Cardiac septum (tissue), 1 donor: ENCODE measurements around the gene CMSS1. TPM values are rescaled to one million over a fixed set of nuclear protein-coding genes. Genes with fewer than 3 reads are reported as not detected.

Experiments used
- DNase-seq: peaks from one replicate; pipeline ENCODE4 v3.0.0-alpha.2; 2020; ENCODE audit warnings: low spot score
- intact Hi-C: fragments of 100-400 bp; cut with DNase I; formaldehyde crosslinking; loops from one replicate; pipeline ENCODE4 v1.14.0; 2022
- total RNA-seq: library from RNA; stranded (reverse); fragmentation: NEBNext Ultra II Directional; extraction: Animal tissue kit (Norgen Biotek cat#: 25700); gene quantifications from one replicate; pipeline ENCODE4 v1.2.1, GENCODE V29; 2021
- donor health status: DM: no; HTN: no; CAD: no.

CMSS1 gene
- total RNA-seq, 1 donor from 2014 or later, result 22.0 TPM

GRCh38 chr3:100159331-100160153, 341.9 kb downstream of the CMSS1 start:
- DNase-seq, result no peak
- intact Hi-C loops, result loop anchor here (5.0 kb wide), 3 partner anchors 37 to 93 kb away; no protein-coding TSS in a partner anchor

- intact Hi-C loops, result loop anchor here (5.0 kb wide), 1 partner anchor 92 kb away; no protein-coding TSS in a partner anchor
- no peak for DNase-seq
Observed at GRCh38 chr3:100160521-100160920, 342.9 kb downstream of the CMSS1 start.

GRCh38 chr3:100163787-100164186, 346.1 kb downstream of the CMSS1 start:
- DNase-seq, result no peak
- intact Hi-C loops, result loop anchor here (5.0 kb wide), 1 partner anchor 89 kb away; no protein-coding TSS in a partner anchor

- DNase-seq, result no peak
- intact Hi-C loops, result loop anchor here (5.0 kb wide), 1 partner anchor 88 kb away; no protein-coding TSS in a partner anchor
Observed at GRCh38 chr3:100164743-100165142, 347.1 kb downstream of the CMSS1 start.

- no peak for DNase-seq
- intact Hi-C loops, result no loop called here
Observed at GRCh38 chr3:100165926-100166550, 348.4 kb downstream of the CMSS1 start.

GRCh38 chr3:100169201-100169920, 351.7 kb downstream of the CMSS1 start:
- DNase-seq, result no peak
- intact Hi-C loops, result no loop called here

GRCh38 chr3:100170486-100170885, 352.8 kb downstream of the CMSS1 start:
- no peak for DNase-seq
- intact Hi-C loops, result no loop called here

GRCh38 chr3:100171211-100171914, 353.7 kb downstream of the CMSS1 start:
- no peak for DNase-seq
- intact Hi-C loops, result no loop called here

- no peak for DNase-seq
- intact Hi-C loops, result no loop called here
Observed at GRCh38 chr3:100173961-100174360, 356.3 kb downstream of the CMSS1 start.

GRCh38 chr3:100175637-100176280, 358.1 kb downstream of the CMSS1 start:
- intact Hi-C loops, result no loop called here
- no peak for DNase-seq

GRCh38 chr3:100179692-100180349, 362.2 kb downstream of the CMSS1 start:
- intact Hi-C loops, result no loop called here
- no peak for DNase-seq

GRCh38 chr3:100183608-100184125, 366.0 kb downstream of the CMSS1 start:
- no peak for DNase-seq
- intact Hi-C loops, result no loop called here

GRCh38 chr3:100184948-100185570, 367.4 kb downstream of the CMSS1 start:
- DNase-seq, result no peak
- intact Hi-C loops, result no loop called here

GRCh38 chr3:100185847-100186246, 368.2 kb downstream of the CMSS1 start:
- intact Hi-C loops, result no loop called here
- DNase-seq, result no peak

- intact Hi-C loops, result no loop called here
- no peak for DNase-seq
Observed at GRCh38 chr3:100189444-100189964, 371.8 kb downstream of the CMSS1 start.

GRCh38 chr3:100195375-100195774, 377.7 kb downstream of the CMSS1 start:
- no peak for DNase-seq
- intact Hi-C loops, result no loop called here

GRCh38 chr3:100197876-100198275, 380.2 kb downstream of the CMSS1 start:
- intact Hi-C loops, result no loop called here
- no peak for DNase-seq
